ENCODE results near the gene DDX23. TPM values are rescaled to one million over a fixed set of nuclear protein-coding genes. Genes with fewer than 3 reads are reported as not detected.
"Not testable (repeated sequence)": the region's sequence is repeated elsewhere in the genome, so short reads cannot be mapped to it uniquely, and the experiment has no call there.

Gene DDX23
- total and polyA plus RNA-seq, 4 donors = 36.6 to 86.7 (median 61.7) TPM

DNA sequence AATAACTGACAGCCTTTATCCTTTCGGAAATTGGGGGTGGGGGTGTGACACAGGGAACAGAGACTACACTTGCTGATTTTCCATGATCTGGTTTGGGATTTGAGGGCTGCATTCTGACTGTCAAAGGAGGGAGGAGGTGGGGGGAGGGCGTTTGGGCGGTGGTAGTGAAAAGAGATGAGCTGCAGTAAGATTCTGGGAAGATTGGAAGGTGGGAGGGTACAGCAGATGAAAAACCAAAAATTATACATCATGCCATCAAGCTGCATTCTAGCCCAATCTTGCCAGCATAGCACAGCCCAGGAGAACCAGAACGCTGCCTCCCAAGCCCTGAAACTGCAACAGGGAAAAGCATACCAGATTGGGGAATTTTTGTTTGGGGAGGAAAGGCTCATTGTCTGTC, 11.3 kb upstream of the DDX23 start:
- no peak overlapping the region for H3K27ac ChIP-seq (ENCODE audit: low read depth in 1 of 2, low read length in 1 of 2)
- DNase-seq = no peak
- no peak overlapping the region for H3K9ac ChIP-seq (ENCODE audit: insufficient read depth in 1 of 2, low read length in 2 of 2)
- H3K27me3 ChIP-seq (ENCODE audit: control insufficient read depth in 3 of 3, insufficient read depth in 3 of 3, low read length in 2 of 3) = peaks cover 0 to 14% (median 2%) of the 10 kb centered on the region in 3 donors
- H3K4me3 ChIP-seq = no peak overlapping the region
- TF ChIP-seq, protein P1, sequence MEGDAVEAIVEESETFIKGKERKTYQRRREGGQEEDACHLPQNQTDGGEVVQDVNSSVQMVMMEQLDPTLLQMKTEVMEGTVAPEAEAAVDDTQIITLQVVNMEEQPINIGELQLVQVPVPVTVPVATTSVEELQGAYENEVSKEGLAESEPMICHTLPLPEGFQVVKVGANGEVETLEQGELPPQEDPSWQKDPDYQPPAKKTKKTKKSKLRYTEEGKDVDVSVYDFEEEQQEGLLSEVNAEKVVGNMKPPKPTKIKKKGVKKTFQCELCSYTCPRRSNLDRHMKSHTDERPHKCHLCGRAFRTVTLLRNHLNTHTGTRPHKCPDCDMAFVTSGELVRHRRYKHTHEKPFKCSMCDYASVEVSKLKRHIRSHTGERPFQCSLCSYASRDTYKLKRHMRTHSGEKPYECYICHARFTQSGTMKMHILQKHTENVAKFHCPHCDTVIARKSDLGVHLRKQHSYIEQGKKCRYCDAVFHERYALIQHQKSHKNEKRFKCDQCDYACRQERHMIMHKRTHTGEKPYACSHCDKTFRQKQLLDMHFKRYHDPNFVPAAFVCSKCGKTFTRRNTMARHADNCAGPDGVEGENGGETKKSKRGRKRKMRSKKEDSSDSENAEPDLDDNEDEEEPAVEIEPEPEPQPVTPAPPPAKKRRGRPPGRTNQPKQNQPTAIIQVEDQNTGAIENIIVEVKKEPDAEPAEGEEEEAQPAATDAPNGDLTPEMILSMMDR (IDR thresholded peaks at IDR 0.05; ENCODE audit: control extremely low read depth, extremely low read depth) = no peak
- 82 to 88% methylated on average over 4 of the region's 4 CpGs for WGBS, 2 donors
- H3K9me3 ChIP-seq (ENCODE audit: control insufficient read depth in 4 of 4, insufficient read depth in 3 of 4, low read length in 3 of 4) = no peaks in the 10 kb centered on the region
- H3K36me3 ChIP-seq (ENCODE audit: control insufficient read depth in 4 of 4, insufficient read depth in 4 of 4, low read length in 4 of 4) = peaks cover 0 to 8% (median 0%) of the 10 kb centered on the region in 4 donors
- ATAC-seq (ENCODE audit: insufficient read depth, low FRiP score) = no peak
- H3K4me1 ChIP-seq (ENCODE audit: control insufficient read depth in 5 of 5, insufficient read depth in 5 of 5, low read length in 5 of 5) = peaks cover 0 to 17% (median 0%) of the 10 kb centered on the region in 5 donors

DNA sequence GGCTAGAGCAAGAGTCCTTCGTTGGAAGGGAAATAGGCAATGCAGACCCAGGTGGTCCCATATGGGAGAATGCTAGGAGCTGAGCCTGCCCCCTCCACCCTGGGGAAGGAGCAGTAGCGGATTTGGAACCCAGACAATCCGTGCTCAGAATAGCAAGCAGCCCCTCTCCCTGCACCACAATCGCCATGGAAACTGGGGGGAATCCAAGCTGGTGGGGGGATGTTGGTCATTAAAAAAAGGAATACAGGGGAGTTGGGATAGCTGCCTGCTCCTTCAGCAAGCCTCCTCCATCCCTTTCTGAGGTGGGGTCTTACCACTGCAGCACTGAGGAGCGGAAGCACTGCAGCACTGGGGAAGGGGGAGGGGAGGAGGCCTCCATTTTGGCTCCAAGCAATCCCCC, 10.8 kb upstream of the DDX23 start:
- Histone ChIP-seq H3K36me3 (ENCODE audit: control insufficient read depth in 4 of 4, insufficient read depth in 4 of 4, low read length in 4 of 4) (peaks cover 0 to 11% (median 0%) of the 10 kb centered on the region in 4 donors), H3K4me1 (ENCODE audit: control insufficient read depth in 5 of 5, insufficient read depth in 5 of 5, low read length in 5 of 5) (peaks cover 0 to 17% (median 0%) of the 10 kb centered on the region in 5 donors), H3K27me3 (ENCODE audit: control insufficient read depth in 3 of 3, insufficient read depth in 3 of 3, low read length in 2 of 3) (peaks cover 0 to 14% (median 2%) of the 10 kb centered on the region in 3 donors), H3K9ac (ENCODE audit: insufficient read depth in 1 of 2, low read length in 2 of 2) (no peak overlapping the region), H3K27ac (ENCODE audit: low read depth in 1 of 2, low read length in 1 of 2) (no peak overlapping the region), H3K9me3 (ENCODE audit: control insufficient read depth in 4 of 4, insufficient read depth in 3 of 4, low read length in 3 of 4) (no peaks in the 10 kb centered on the region), H3K4me3 (no peak overlapping the region)
- WGBS, 2 donors = 82 to 88% methylated on average over 5 of the region's 5 CpGs
- ATAC-seq (ENCODE audit: insufficient read depth, low FRiP score) (no peak), DNase-seq (no peak)
- TF ChIP-seq, protein P1 (IDR thresholded peaks at IDR 0.05; ENCODE audit: control extremely low read depth, extremely low read depth) = no peak

DNA sequence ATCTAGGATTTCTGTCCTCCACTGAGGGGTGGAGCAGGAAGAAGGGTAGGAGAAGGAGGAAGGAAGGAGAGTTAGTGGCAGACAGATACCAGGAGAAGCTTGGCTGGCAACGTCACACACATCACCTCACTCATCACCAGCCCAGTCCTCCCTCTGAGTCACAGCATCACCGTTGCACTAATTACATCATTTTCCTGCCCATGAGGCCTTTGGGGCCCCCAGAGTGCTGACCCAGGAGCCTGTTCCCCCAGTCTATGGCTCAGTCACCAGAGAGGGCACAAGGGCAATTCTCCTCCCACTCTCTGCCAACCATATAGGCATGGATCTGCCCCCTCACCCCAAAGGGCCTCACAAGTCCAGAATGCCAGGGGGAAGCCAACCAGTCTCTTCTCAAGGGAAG, 9.1 kb upstream of the DDX23 start:
- TF ChIP-seq, protein P1 (IDR thresholded peaks at IDR 0.05; ENCODE audit: control extremely low read depth, extremely low read depth) = no peak
- ATAC-seq (ENCODE audit: insufficient read depth, low FRiP score) = no peak

DNA sequence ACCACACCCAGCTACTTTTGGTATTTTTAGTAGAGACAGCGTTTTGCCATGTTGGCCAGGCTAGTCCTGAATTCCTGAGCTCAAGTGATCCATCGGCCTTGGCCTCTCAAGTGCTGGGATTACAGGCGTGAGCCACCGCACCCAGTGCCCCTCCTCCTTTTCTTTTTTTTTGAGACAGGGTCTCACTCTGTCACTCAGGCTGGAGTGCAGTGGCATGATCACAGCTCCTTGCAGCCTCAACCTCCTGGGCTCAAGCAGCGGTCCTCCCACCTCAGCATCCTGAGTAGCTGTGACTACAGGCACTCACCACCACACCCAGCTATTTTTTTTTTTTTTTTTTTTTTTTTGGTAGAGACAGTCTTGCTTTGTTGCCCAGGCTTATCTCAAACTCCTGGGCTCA, 8.3 kb upstream of the DDX23 start:
- DNase-seq; ATAC-seq (ENCODE audit: insufficient read depth, low FRiP score); H3K9ac ChIP-seq (ENCODE audit: insufficient read depth in 1 of 2, low read length in 2 of 2); H3K4me3 ChIP-seq; H3K9me3 ChIP-seq (ENCODE audit: control insufficient read depth in 4 of 4, insufficient read depth in 3 of 4, low read length in 3 of 4); H3K27ac ChIP-seq (ENCODE audit: low read depth in 1 of 2, low read length in 1 of 2): not testable (repeated sequence)
- peaks cover 0 to 14% (median 2%) of the 10 kb centered on the region in 3 donors for H3K27me3 ChIP-seq (ENCODE audit: control insufficient read depth in 3 of 3, insufficient read depth in 3 of 3, low read length in 2 of 3)
- peaks cover 0 to 17% (median 0%) of the 10 kb centered on the region in 5 donors for H3K4me1 ChIP-seq (ENCODE audit: control insufficient read depth in 5 of 5, insufficient read depth in 5 of 5, low read length in 5 of 5)
- 85 to 90% methylated on average over 5 of the region's 5 CpGs for WGBS, 2 donors
- H3K36me3 ChIP-seq (ENCODE audit: control insufficient read depth in 4 of 4, insufficient read depth in 4 of 4, low read length in 4 of 4) = peaks cover 0 to 16% (median 0%) of the 10 kb centered on the region in 4 donors

More for the DNA sequence above, 9.1 kb upstream of the DDX23 start:
- H3K36me3 ChIP-seq (ENCODE audit: control insufficient read depth in 4 of 4, insufficient read depth in 4 of 4, low read length in 4 of 4) = peaks cover 0 to 16% (median 0%) of the 10 kb centered on the region in 4 donors
- no peak for DNase-seq
- peaks cover 0 to 14% (median 2%) of the 10 kb centered on the region in 3 donors for H3K27me3 ChIP-seq (ENCODE audit: control insufficient read depth in 3 of 3, insufficient read depth in 3 of 3, low read length in 2 of 3)
- 12 to 28% methylated on average over 2 of the region's 2 CpGs for WGBS, 2 donors
- no peak overlapping the region for H3K27ac ChIP-seq (ENCODE audit: low read depth in 1 of 2, low read length in 1 of 2)
- peaks cover 0 to 17% (median 0%) of the 10 kb centered on the region in 5 donors for H3K4me1 ChIP-seq (ENCODE audit: control insufficient read depth in 5 of 5, insufficient read depth in 5 of 5, low read length in 5 of 5)
- H3K9me3 ChIP-seq (ENCODE audit: control insufficient read depth in 4 of 4, insufficient read depth in 3 of 4, low read length in 3 of 4) = no peaks in the 10 kb centered on the region
- H3K9ac ChIP-seq (ENCODE audit: insufficient read depth in 1 of 2, low read length in 2 of 2) = no peak overlapping the region
- H3K4me3 ChIP-seq = no peak overlapping the region
